Measurements from ENCODE around the gene NGDN. TPM values are rescaled to one million over a fixed set of nuclear protein-coding genes. Genes with fewer than 3 reads are reported as not detected.

NGDN gene
- total RNA-seq, 1 donor from 2014 or later, result 41.3 TPM

DNA sequence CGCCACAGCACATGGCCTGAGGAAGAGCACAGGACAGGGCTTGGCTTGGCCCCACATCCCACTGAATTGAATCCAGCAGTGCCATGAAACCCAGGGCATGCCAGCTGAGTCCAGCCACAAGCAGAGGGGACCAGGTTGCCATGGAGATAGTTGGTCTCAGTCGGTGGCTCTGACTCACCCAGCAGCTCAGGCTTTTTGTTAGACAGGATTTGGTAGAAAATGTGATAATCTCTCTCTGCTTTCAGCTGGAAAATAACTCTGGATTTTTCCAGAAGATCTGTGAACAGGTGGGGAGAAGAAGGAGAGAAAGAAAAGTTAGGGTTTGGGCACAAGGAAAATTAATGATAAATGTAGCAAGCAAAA lies 38.8 kb upstream of the NGDN start:
- no peak overlapping the region for H3K4me3 ChIP-seq (ENCODE audit: low read depth, low read length)
- TF ChIP-seq, protein P1, sequence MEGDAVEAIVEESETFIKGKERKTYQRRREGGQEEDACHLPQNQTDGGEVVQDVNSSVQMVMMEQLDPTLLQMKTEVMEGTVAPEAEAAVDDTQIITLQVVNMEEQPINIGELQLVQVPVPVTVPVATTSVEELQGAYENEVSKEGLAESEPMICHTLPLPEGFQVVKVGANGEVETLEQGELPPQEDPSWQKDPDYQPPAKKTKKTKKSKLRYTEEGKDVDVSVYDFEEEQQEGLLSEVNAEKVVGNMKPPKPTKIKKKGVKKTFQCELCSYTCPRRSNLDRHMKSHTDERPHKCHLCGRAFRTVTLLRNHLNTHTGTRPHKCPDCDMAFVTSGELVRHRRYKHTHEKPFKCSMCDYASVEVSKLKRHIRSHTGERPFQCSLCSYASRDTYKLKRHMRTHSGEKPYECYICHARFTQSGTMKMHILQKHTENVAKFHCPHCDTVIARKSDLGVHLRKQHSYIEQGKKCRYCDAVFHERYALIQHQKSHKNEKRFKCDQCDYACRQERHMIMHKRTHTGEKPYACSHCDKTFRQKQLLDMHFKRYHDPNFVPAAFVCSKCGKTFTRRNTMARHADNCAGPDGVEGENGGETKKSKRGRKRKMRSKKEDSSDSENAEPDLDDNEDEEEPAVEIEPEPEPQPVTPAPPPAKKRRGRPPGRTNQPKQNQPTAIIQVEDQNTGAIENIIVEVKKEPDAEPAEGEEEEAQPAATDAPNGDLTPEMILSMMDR (conservative IDR thresholded peaks at IDR 0.05; ENCODE audit: low read depth, low read length), result no peak
- no peak for DNase-seq (ENCODE audit: low read depth)

DNA sequence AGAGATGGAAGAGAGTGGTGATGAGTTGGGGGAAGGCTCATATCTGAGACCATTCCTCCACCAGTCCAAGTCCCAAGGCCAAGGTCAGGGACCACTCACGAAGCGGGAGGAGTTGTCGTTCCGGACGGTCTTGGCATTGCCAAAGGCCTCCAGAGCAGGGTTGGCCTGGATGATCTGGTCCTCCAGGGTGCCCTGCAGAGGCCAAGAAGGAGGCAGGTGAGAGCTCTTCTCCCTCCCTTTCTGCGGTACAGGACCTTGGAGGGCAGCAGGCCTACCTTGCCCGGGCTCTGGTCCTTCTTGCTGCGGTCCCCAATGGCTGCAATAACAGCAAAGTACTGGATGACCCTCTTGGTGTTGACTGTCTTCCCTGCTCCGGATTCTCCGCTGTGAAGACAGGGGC lies 38.0 kb upstream of the NGDN start:
- no peak for DNase-seq (ENCODE audit: low read depth)
- H3K4me3 ChIP-seq (ENCODE audit: low read depth, low read length), result no peak overlapping the region
- TF ChIP-seq, protein P1 (conservative IDR thresholded peaks at IDR 0.05; ENCODE audit: low read depth, low read length), result no peak

DNA sequence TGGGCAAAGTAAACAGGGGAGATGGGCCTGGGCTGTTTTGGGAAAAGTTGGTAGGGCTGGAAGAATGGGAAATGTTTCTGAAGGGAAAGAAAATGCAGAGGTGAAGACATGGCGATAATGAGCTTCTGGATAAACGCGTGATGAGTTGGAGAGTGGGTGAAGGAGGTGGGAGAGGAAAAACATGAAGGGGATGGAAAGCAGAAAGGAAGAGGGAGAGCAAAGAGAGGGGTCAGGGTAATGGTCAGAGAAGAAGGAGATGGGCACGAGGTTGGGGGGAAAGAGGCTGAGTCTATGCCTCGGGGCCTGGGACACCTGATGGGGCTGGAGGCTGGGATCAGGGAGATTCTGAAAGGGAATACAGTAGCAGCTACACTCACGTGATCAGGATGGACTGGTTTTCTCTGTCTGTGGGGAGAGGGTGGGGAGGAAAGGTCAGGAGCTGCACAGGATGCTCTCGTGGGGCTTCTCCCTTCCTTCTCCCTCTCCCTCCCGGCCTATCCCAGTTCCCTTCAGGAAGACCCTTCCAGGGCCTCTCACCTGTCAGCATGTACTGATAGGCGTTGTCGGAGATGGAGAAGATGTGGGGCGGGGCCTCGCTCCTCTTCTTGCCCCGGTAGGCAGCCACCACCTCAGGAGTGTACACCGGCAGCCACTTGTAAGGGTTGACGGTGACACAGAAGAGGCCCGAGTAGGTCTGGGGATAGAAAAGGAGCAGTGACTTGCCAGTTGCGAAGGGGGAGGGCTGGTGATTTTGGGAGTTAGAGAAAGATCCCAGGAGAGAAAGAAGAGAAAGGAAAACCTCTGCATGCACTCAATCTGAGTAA lies 37.2 kb upstream of the NGDN start:
- no peak overlapping the region for H3K4me3 ChIP-seq (ENCODE audit: low read depth, low read length)
- TF ChIP-seq, protein P1 (conservative IDR thresholded peaks at IDR 0.05; ENCODE audit: low read depth, low read length), result no peak
- DNase-seq (ENCODE audit: low read depth), result no peak

DNA sequence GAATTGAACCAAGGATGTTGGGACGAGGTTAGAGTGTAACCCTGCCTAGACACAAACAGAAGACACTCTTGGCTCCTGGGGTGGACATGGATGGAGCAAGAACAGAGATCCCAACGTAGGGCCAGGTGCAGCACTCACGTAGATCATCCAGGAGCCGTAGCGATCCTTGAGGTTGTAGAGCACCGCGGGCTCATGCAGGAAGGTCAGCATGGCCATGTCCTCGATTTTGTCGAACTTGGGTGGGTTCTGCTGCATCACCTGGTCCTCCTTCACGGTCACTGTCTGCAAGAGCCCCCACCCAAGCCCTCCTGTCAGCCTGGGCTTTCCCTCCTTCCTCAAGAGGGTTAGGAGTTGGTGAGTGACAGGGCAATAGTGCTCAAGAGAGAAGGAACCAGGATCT lies 36.6 kb upstream of the NGDN start:
- no peak overlapping the region for H3K4me3 ChIP-seq (ENCODE audit: low read depth, low read length)
- DNase-seq (ENCODE audit: low read depth), result no peak
- TF ChIP-seq, protein P1 (conservative IDR thresholded peaks at IDR 0.05; ENCODE audit: low read depth, low read length), result no peak

DNA sequence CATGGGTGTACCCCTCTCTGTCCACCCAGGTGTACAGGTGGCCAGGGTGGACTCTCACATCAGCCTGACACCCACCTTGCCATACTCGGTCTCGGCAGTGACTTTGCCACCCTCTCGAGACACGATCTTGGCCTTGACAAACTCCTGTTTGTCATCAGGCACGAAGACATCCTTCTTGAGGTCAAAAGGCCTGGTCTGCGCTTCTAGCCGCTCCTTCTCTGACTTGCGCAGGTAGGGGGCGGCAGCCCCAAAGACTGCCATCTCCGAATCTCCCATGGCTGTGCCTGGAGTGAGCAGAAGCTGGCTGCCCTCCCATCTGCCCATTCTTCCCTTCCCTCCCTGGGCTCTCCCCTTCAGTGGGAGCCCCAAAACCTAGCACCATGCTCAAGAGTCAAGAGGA lies 36.0 kb upstream of the NGDN start:
- no peak for DNase-seq (ENCODE audit: low read depth)
- no peak overlapping the region for H3K4me3 ChIP-seq (ENCODE audit: low read depth, low read length)
- TF ChIP-seq, protein P1 (conservative IDR thresholded peaks at IDR 0.05; ENCODE audit: low read depth, low read length), result no peak

DNA sequence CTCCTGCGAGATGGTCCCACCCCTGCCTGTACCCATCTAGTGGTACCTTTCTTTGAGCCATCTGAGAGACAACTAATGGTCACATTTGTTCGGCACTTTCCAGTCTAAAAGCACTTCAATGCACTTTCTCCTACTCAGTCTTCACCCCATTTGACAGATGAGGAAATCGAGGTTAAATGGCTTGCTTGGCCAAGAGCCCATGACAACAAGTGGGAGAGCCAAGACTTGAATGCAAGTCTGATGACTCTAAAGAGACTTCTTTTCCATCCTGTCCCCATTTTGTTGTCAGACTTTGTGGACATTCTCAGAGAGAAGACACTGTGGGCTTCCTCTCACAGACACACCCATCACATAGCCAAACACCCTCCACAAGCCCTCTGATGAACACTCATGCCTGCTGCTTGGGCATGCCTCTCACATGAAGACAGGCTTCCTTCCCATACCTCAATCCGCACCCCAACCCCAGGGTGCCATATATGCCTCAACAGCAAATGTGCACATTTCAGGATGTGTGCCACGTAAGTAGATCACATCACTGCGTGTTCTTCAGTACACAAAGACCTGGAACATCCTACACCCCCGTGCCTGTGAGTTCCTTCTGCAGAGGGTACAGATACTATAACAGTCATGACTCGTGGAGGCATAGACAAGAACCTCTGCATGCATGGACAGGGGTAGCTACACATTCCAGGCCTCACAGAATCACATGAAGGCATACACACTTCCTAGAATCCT lies 34.8 kb upstream of the NGDN start:
- no peak overlapping the region for H3K4me3 ChIP-seq (ENCODE audit: low read depth, low read length)
- TF ChIP-seq, protein P1 (conservative IDR thresholded peaks at IDR 0.05; ENCODE audit: low read depth, low read length), result no peak
- no peak for DNase-seq (ENCODE audit: low read depth)

Data from epithelial cell of proximal tubule (primary cell).